Superior temporal gyrus (tissue), 1 donor: ENCODE results near the gene ADK.
"Not testable (repeated sequence)": the region's sequence is repeated elsewhere in the genome, so short reads cannot be mapped to it uniquely, and the experiment has no call there.

Experiments
- DNase-seq: peaks from one replicate; pipeline ENCODE4 v3.0.0-alpha.2; 2016; ENCODE audit errors: extremely low spot score

ADK gene

DNA sequence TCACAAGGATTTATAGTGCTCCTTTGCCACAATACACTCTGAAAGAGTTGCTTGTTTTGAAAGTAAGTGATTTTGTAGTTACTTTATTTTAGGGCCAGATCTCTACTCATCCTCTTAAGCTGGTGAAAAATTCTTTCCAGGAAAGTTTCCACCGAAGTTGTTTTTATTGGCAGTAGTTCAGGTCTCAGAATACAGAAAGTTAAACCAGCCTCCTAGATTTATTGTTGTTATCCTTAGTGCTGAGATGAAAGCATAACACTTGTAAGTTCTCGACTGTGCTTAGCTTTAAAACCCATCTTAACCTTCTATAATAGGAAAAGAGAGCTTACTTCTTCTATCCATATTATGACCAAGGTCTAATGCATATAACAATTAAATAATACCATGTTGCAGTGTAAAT lies 5.9 kb upstream of the ADK start:
- no peak for DNase-seq

DNA sequence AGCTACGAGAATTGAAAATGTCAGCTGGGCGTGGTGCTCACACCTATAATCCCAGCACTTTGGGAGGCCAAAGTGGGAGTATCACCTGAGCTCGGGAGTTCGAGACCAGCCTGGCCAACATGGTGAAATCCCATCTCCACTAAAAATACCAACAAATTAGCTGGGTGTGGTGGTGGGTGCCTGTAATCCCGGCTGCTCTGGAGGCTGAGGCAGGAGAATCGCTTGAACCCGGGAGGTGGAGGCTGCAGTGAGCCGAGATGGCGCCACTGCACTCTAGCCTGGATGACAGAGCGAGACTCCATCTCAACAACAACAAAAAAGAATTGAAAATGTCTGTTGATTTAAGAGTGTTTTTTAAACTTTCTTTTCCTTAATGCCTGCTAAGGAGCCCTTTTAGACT lies 4.0 kb upstream of the ADK start:
- not testable (repeated sequence) for DNase-seq

DNA sequence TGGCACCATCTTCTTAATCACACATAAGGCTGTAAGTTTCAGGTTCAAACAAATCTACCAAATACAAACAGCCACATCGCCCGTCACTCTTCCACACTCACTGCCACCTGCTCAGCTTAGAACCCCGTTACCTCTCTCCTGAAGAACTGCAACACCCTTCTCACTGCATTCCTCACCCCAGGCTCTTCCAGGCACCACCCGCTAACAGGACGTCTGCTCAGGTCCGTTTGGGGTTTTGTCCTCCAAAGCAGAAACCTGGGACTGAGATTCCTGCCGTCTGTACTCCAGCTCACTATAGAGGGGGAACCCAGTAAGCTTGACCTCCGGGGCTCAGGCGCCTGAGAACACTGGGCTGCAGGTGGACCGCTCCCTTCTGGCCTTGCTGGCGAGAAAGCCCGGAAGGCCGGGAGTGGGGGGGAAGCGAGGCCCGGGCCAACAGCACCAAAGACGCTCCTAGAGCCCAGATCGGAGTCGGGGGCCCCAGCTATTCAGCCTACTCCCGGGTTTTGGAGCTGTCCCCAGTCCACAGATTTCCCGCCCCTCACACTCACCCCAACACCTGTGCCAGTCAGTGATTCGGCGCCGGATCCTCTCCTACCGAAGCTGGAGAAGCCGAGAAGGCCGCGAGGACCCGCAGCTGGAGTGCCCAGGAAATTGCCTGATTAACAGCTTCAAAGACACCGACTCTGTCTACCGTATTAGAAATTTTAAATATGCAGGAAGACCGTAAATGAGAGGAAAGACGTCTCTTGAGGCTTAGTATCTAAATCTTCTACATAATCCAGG lies 624 bp upstream of the ADK start, which contains the start of gene AP3M1:
Gene AP3M1, minus strand, starts transcription at position 625 of the 786 bp plus-strand sequence. CDS start 12,449 bp downstream, outside the sequence.
- DNase-seq: peak; percentile 98

DNA sequence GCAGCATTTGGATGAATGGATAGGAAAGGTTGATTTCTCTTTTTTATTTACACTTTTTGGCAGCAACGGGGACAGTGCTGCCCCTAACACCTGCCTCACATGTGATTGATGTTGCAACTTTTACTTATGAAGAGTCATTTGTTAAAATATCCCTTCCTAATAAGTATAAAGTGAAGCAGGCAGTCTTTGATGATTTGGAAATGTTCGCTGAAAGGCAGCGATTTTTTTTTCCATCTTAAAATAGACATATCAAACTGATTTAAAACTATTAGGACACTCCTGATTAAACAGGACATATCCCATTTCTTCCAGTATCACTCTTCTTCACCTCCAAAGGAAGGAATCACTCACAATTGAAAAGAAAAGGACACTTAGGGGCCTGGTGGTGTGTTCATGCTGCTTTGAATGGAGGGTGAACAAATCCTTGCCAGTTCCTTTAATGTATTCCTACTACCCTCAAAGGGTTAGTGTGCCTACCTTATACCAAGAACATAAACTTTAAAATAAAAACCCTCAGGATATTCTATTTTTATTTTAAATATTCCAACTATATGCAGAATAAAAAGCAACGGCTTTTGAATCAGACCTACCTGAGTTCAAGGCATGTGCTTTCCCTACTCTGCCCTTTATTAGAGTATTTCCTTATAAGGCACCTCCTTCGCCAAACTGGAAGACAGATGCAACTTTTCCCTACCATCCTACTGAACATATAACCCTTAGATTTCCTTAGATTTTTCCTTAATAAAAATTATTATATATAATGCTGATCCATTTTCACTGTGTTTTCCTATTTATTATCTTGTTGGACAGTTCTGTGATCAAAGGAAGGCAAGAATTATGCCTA lies 1.1 kb downstream of the ADK start:
- no peak for DNase-seq

DNA sequence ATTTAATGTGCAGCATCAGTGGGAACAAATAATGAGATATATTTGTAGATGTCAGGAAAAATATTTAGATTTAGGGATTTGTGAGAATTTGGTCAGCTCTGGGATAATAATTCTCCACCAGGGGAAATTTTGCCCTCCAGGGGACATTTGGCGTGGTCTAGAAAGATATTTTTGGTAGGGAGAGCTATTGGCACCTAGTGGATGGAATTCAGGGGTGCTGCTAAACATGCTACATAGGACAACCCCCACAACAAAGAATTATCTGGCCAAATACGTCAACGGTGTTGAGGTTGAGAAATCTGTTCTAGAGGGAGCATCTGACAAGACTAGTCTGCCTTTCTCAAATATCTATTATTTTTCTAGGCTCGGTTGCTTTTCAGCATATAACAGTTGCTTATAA lies 2.1 kb downstream of the ADK start:
- DNase-seq: no peak

DNA sequence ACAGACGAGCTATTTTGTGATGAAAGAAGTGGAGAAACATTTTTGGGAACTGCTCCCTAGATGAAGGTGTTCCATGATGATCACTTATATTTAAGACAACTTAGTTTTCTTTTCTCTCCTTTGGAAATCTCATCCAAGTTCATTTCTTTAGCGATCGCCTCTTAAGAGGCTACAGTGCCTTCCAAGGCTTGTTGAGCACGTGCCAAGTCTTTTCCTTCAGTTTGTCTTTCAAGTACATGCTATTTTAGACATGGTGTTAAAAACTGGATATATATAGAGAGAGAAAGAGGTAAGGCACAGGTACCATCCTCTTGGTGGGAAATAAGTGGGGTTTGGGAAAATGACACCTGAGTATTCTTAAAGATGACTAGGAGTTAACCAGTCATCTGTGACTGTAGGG lies 2.7 kb downstream of the ADK start:
- DNase-seq: no peak

DNA sequence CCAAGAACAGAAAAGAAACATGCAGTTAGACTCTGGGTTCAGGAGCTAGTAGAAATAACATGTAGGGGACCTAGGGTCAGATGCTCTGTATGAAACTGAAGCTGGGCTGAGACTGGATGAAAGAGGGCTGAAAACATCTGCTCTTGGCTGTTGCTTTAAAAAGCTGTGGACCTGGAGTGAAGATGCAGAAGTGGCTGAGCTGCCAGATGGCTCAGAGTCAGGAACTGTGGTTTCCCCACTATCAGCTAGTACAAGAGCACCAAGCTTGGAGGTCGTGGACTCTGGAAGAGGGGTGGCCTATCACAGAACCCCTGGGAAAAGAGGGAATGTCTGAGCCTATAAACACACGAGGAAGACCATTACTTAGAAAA lies 5.9 kb downstream of the ADK start:
- DNase-seq: no peak

DNA sequence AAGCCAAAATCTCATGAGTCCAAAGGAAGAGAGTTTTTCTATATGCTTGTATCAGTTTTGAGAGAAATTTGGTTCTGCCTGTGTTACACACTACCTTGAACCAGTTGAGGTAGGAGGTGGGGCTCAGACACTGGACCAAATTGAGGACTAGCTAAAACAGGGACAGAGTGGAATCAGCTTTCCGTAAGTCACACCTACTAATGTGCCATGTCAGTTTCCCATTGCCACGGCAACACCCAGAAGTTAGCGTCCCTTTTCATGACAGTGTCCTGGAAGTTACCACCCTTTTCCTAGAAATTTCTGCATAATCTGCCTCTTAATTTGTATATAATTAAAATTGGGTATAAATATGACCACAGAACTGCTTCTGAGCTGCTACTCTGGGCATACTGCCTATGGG lies 9.0 kb downstream of the ADK start:
- no peak for DNase-seq

DNA sequence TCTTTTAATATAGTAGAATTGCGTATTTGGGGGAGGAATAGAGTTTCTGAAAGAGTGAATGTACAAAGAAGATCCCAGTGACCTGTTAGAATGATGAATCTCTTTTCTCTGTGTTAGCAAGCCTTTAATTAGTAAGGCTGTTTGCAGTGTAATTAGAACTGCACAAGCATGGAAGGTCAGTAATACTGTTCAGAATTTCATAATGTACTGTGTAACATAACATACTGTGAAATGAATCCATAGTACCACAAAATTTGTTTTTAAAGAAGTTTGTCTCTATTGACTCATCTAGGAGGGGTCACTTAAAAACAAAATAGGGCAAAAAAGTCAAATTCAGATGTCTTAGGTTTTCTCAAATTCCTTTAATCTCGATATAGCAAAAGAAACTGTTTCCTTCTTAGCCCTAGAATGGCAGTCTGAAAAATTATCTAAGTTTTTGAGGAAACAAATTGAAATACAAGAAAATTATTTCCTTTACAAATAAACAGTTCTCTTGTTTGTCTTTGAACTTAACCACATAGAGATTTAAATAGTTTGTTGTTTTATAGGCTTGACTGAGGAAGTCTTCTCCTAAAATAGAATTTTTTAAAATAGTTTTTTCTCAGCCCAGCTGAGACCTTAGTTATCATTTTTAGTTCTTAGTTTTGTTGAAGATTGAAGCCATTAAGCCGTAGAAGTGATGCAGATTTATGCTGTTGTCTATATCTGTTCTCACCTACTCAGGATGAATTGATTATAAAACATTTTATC lies 12.5 kb downstream of the ADK start:
- DNase-seq: no peak

DNA sequence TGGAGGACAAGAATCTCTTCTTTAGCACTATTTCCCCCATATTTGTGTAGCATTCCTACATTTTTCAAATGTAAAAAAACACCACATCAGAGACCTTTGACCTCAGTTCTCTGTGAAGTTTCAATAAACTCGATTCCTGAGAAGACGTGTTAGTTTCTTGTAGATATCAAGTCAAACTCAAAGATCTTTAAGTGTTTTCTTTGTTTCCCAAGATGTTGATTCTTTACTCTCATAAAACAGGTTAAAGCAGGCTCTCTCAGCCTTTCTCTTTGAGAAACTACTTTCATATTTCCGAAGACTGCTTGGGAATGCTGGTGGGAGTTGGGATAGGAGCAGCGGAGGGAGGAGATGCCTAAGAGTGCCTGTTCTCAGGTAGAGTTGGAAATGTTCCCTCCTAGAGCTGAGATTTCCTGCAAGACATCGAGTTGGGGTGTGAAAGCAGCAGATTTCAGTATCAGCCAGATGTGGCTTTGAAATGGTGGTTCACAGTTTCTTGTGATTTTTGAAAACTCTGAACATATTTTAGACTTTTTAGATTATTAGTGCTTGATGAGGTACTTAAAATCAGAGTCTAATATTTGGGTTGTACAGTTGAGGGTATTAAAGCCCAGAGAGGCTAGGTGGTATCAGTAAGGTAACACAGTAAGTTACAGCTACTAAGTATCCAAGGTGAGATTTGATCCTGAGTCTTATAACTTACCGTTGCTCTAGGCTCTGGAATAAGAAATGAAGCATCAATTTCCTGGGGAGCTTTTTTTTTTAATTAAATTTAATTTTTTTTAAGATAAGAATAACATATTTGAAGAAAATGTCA lies 13.9 kb downstream of the ADK start:
- DNase-seq: no peak

DNA sequence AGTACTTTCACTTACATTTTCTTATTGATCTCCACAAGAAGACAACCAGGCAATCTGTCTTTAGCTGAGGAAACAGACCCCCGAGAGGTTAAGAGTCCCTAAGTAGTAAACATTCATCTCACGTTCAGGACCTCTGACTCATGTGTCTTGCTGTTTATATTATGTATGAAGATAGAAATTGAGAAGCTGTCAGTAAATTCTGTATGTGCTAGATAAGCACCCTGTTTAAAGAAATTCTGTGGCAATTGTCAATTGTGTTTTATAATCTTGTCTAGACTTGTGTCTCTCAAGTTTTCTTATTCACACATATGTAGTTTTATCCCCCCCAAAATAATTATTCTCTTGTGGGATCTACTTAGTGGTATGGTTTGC lies 14.5 kb downstream of the ADK start:
- no peak for DNase-seq

DNA sequence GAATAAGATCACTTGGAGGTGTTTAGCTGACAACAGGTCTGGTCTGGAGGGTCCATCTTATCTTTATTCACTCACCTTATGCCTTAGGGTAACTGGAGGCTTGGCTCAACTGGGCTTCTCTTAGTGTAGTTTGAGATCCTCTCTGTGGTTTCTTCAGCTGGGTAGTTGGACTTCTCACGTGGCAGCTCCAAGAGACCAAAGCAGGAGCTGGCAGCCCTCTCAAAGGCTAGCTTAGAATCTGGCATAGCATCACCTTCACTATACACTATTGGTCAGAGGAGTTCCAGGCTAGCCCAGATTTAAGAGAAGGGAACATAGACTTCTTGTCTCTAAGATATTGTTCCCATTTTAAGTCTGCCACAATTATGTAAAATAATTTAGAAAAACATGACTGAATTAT lies 16.4 kb downstream of the ADK start:
- DNase-seq: no peak

DNA sequence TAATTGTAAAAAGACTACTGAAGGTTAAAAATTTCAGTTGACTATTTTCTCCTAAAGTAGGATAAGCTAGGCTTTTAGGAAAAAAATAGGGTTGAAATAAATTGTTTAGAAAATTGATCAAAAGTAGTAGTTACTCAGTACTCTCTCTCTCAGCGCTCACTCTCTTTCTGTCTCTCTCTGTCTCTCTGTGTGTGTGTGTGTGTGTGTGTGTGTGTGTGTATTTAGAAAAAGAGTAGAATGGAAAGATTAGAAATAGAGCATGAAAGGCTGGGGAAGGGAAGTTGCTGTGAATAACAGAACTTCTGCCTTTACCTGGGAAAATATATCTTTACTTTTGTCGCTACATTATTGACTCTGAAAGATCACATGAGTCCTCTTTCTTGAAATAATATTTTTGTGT lies 20.6 kb downstream of the ADK start:
- no peak for DNase-seq

DNA sequence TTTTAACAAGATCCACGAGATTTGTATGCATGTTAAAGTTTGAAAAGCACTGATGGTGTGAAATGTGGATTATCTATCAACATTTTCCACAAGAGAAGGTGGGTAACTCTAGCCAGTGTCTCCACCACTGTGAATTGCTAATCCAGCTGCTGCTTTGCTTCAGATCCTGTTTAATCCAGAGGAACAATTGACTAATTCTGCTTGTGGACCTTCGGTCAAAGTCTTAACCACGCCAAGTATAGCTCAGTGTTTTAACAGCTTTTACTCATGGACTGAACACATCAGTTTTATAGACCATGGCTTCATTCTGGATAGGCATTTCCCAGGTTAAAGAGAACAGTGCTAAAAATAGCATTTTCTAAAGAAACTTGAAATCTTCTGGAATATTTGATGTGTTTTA lies 23.5 kb downstream of the ADK start:
- DNase-seq: no peak

DNA sequence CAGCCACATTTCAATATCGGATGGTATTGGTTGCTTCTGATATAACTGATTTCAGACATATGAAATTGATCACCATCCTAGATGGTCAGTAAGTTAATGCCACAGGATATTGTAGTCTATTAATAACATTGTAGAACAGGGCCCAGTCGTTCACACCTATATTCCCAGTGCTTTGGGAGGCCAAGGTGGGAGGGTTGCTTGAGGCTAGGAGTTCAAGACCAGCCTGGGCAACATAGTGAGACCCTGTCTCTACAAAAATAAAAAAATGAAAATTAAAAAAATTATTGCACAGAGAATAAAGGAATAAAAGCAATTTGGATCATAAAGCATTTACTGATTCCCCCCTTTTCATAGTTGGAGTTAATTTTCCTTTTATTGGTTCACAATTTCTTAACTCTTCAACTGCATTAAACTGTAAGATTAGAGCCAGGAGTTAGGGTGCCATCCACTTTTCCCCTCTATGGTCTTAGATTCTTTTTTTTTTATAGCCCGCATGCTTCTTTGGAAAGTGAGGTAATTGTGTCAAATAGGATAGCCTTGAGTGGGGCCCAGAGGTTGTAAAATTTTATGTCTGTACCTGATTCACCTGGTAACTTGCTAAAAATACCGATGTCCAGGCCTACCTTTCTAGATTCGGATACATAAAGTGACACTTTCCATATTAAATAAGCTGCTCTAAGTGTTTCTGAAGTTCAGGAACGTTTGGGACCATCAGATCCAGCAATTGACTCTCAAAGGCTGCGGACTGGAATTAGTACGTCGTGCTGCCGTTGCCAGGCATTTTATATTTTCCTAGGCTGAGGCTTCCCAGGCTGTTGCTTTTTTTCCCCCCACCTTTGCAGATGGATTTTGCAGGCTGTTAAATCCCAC lies 24.7 kb downstream of the ADK start:
- DNase-seq: no peak

DNA sequence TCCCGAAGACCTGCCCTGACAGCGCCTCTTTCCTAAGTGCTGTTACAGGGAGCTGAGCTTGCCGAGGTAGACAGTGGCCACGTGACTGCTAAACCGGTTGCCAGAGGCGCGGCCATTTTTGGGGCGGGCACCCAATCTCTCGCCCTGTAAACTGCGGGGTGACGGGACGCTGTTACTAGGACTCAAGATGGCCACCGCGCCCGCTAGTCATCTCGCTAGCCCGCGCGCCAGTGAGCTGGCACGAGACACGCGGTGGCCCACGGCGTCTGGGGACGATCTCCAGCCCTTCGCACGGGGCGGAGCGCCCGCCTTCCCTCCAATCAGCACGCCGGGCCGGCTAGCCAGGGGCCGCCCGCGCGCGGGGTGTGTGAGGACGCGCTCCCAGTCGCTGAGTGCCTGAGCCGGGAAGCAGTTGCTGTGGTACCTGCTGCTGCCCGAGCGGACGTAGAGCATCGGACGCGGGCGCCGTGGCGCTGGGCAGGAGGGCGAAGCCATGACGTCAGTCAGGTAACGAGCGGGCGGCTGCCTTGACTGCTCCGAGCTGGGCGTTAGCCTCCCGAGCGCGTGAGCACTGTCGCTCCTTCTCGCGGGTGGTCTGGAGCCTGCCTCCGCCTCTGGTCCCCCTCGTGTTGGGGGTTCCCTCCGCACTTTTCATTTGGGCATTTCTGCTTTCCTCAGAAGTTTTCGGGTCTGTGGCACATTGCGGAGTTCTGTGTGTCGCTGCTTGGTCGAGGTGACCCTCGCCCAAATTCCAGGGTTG lies 25.5 kb downstream of the ADK start:
- DNase-seq: peak; percentile 93

DNA sequence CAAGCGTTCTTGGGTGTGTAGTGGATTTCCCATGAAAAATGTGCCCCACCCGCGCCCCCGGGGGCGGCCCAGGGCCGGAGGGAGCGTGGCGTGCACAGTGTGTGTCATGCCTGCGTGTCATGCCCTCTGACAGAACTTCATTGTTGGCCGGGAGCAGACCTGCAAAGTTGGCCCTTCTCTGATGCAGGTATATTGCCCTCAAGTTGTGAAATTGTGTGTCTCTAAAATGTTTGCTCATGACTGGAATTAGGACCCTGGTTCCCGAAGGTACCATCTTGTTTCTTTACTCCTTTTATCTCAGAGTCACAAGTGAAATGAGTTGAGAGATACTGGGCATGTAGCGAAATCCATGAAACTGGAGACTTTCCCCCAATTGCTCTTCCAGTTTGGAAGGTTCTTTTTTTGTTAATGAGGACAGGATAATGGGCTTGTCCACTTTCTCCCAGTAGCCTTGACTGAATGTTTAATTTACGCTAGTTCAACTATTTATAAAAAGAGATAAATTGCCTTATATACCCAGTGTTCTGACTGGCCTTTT lies 26.2 kb downstream of the ADK start:
- DNase-seq: no peak

DNA sequence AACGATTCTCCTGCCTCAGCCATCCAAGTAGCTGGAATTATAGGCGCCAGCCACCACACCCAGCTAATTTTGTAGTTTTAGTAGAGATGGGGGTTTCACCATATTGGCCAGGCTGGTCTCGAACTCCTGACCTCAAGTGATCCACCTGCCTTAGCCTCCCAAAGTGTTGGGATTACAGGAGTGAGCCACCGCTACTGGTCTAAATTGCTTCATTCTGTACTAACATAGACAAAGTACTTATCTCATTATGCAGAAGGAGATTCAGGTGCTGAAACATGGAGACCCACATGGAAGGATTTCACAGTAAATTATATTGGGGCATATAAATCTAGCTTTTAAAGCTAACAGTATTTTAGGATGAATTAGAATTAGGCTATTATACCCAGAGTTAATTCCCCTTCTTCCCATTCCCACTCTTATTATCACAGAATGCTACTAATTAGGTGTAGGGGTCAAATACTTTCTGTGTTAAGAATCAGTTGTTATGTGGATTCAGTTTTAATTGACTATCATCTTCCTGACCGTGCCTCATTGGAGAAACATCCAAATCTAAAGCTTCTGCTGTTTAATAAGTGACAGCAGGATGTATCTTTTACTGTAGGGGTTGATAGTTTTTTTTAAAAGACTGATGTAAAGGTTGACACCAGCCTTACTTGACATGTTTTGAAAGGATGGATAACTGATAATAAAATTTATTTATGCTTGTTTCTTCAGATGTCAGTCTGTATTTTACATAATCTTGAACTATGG lies 27.2 kb downstream of the ADK start:
- no peak for DNase-seq
